ENCODE measurements around the gene KRTAP29-1. TPM values are rescaled to one million over a fixed set of nuclear protein-coding genes. Genes with fewer than 3 reads are reported as not detected.

The KRTAP29-1 gene
- total RNA-seq, 1 experiment from 2014 or later: not detected

GRCh38 chr17:41265078-41265477 lies 37.6 kb downstream of the KRTAP29-1 start, which contains the start of gene KRTAP9-6 (continued):
- TF ChIP-seq ARID4B (CRISPR knock-in tag; IDR thresholded peaks at IDR 0.05; ENCODE audit: borderline replicate concordance) (no peak), ZNF263 (CRISPR knock-in tag; IDR thresholded peaks at IDR 0.05; ENCODE audit: low read depth) (no peak), FOXK1 (CRISPR knock-in tag; IDR thresholded peaks at IDR 0.05) (no peak), OVOL2 (CRISPR knock-in tag; IDR thresholded peaks at IDR 0.05; ENCODE audit: borderline replicate concordance) (no peak), SP1 (CRISPR knock-in tag; conservative IDR thresholded peaks at IDR 0.05) (no peak), CREM (CRISPR knock-in tag; IDR thresholded peaks at IDR 0.05) (no peak), ZNF512 (CRISPR knock-in tag; IDR thresholded peaks at IDR 0.05; ENCODE audit: borderline replicate concordance) (no peak)

- peaks cover 4% of the 10 kb centered on the region; the same call in 1 of the 2 replicates for H3K27me3 Mint-ChIP-seq (ENCODE audit: low read depth)
- no peaks in the 10 kb centered on the region for H3K9me3 Mint-ChIP-seq
- no peaks in the 10 kb centered on the region for H3K4me1 Mint-ChIP-seq
- ATAC-seq: no peak
- H3K36me3 Mint-ChIP-seq: no peaks in the 10 kb centered on the region
- H3K4me3 Mint-ChIP-seq: no peak overlapping the region
- H3K27ac Mint-ChIP-seq: no peak overlapping the region
- CTCF ChIA-PET: no interaction called here
- DNase-seq (ENCODE audit: low spot score): no peak
- POLR2A ChIA-PET: interaction anchor here (0.6 kb wide), 1 partner anchor 135 kb away, joined by 3 read pairs; no protein-coding TSS in a partner anchor
- TF ChIP-seq SOX15 (CRISPR knock-in tag; IDR thresholded peaks at IDR 0.05) (no peak), SMAD4 (CRISPR knock-in tag; IDR thresholded peaks at IDR 0.05) (no peak), USF1 (CRISPR knock-in tag; IDR thresholded peaks at IDR 0.05) (no peak), NFYB (CRISPR knock-in tag; conservative IDR thresholded peaks at IDR 0.05; ENCODE audit: low read depth) (no peak), ZNF512 (CRISPR knock-in tag; IDR thresholded peaks at IDR 0.05; ENCODE audit: borderline replicate concordance) (no peak), ZSCAN18 (CRISPR knock-in tag; IDR thresholded peaks at IDR 0.05) (no peak), ZNF416 (CRISPR knock-in tag; IDR thresholded peaks at IDR 0.05) (no peak), KAT7 (CRISPR knock-in tag; IDR thresholded peaks at IDR 0.05; ENCODE audit: borderline replicate concordance) (no peak), E2F4 (CRISPR knock-in tag; IDR thresholded peaks at IDR 0.05; ENCODE audit: borderline replicate concordance, low read depth) (no peak), CTCF (IDR thresholded peaks at IDR 0.05) (no peak), GABPB1 (CRISPR knock-in tag; IDR thresholded peaks at IDR 0.05) (no peak), FOXP1 (CRISPR knock-in tag; IDR thresholded peaks at IDR 0.05; ENCODE audit: borderline replicate concordance) (no peak), NFATC4 (CRISPR knock-in tag; IDR thresholded peaks at IDR 0.05) (no peak), ARID4B (CRISPR knock-in tag; IDR thresholded peaks at IDR 0.05; ENCODE audit: borderline replicate concordance) (no peak)
Observed at GRCh38 chr17:41264599-41264998, 38.1 kb downstream of the KRTAP29-1 start.

Measured in WTC11 (cell line).